ENCODE measurements around the gene PPP1R14D.

DNA sequence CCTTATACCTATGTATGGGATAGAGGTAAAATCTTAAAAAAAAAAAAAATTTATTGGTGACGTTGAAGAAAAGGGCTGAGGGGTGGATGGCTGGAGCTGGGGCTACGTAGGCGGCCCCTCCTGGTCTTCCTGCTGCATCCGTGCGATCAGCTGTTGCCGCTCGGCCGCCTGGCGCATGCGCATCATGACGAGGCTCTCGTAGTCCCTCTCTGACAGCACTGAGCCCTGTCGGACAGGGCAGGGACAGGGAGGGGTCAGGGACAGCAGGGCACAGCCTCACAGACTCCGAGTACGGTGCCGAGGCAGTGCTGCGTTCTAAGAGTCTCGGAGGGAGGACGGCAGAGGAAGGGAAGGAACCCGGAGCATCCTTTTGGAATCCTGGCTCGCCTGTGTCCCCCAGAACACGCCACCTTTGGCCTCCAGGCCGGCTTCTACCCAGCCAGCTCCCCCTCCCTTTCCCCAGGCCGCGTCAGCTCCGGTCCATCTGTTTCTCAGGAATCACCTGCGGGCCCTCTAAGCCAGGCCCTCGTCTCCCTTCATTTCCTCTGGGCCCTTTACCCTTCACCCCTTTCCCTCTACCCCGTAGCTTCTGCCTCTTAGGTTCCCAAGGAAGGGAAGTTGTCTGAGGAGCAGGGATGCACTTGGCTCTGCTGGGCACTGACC is 60.5 kb downstream of the PPP1R14D start:
- TF ChIP-seq POLR2A (IDR thresholded peaks at IDR 0.05; ENCODE audit: low read length) (no peak), GATA1 (IDR thresholded peaks at IDR 0.05; ENCODE audit: low read depth, low read length) (no peak)

All from erythroblast (primary cell).